HG02759 (cell line): ENCODE data around the gene TIFAB.
A peak's percentile ranks its signal among the peaks of the same experiment; 100 is the strongest.

Source experiments
- ATAC-seq: cut with Tn5 transposase; IDR thresholded peaks from one replicate; pipeline ENCODE4 v1.9.1; 2021; ENCODE audit warnings: mild to moderate bottlenecking, moderate library complexity; ENCODE audit not compliant: unreplicated experiment

Gene TIFAB

DNA sequence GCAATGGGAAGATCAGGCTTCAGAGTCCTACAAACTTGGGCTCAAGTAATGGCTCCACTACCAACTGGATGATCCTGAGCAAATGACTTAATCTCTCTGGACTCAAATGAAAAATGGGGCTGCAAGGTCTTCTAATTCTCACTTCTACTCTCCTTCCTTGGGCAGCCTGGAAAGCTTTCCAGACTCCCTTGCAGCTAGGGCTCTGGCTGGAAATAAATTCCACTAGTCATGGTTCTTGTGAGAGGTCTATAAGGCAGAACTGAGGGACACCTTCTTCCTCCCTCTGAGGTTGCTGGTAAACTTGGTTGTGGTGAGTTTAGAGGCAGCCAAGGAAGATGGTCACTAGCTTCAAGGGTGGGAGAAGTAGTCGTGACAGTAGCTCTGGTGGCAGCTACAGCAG lies 23.6 kb downstream of the TIFAB start:
- no peak for ATAC-seq

DNA sequence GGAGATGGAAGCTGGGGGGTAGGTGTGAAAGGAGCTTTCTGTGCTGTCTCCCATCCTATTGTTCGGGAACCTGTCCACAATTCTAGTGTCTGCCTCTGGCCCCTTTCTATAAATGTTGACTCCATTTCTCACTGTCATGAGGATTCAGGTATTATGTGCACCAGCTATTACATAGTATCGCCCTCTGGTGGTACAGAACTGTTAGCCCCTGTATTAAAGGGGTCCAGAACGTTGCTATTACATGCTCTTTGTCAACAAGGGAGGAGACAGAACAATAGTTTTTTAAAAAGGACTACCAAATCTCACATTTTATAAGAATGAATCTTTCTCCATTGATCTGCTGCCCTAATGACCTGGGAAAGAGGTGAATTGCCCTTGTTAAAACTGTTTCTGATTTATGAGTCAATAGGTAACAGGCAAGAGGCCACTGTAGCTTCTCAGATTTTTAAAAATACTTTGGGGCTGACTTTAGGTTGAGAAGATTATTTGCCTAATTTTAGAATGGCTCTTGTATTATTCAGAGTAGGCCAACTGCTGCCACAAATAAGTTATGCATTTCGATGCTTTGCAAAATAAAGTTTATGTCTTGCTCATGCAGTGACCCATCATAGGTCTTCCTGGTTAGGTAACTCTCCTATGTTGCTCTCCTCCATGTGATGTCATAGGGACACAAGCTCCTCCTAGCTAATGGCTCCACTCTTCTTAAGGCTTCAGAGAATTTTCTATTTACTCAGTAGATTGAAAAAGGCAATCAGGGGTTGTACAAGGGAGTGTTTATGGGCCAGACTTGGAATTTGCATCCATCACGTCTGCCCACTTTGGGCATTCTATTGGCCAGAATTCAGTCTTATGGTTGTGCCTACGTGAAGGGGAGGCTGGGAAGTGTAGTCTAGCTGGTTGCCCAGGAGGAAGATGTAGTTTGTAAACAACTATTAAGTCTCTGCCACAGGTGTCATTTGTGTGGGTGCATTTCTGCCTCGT lies 25.8 kb downstream of the TIFAB start:
- peak; percentile 70 for ATAC-seq

DNA sequence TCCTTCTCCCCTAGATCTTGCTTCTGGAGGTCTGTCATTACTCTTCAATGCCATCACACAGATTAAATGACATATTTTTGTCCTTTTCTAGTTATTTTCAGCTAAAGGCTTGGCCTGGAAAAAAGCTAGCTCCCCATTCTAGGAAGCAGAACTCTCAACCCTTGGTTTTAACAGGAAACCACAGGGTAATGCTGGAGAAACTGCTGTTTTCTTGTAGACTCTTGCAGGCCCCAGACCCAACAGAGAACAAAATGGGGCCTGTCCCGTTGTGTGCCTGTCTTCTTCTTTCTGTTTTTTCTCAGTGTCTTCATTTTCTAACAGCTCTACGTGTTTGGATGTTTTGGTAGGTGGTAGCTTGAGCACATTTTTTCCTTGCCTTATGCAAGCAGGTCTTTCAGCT lies 26.5 kb downstream of the TIFAB start:
- ATAC-seq, result no peak

- no peak for ATAC-seq
Measured at GRCh38 chr5:135423846-135424168, 28.3 kb downstream of the TIFAB start.

DNA sequence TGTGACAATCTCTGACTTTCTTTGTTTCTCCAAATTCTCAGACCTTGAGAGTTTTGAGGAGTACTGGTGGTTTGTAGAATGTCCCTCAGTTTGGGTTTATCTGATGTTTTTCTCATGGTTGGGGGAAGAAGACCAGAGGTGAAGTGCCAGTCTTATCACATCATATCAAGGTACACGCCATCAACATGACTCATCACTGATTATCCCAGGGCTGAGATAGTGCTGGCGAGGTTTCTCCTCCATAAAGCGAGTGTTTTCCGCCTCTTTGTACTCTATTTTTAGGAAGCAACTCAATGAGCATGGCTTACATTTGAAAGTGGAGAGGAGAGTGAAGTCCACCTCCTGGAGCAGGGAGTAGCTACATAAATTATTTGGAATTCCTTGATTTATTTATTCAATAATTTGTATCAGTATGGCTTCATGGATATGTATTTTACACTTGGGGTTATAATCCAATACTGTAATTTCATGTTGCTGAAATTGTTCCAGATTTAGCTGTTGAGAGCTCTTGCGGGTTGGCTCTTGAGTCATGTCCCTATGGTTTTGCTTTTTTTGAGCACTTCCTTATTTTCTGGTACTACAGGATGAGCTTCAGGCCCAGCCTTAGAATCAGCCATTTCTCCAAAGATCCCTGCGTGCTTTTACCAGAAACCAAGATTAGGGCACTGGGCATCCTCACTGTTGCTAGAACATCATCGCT lies 28.9 kb downstream of the TIFAB start:
- ATAC-seq, result no peak

DNA sequence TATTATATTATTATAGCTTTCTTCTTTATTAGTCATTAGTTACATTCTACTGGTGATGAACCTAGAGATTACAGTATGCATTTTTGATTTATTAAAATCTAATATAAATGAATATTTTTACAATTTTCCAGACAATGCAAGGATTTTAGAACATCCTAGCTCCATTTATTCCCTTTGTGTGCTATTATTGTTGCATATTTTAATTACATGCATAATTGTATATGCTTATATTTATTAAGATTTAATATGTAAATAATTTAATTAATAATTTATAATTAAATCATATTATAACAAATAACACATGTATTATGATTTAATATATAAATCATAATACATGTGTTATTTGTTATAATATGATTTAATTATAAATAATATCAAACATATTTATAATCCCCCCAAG lies 29.7 kb downstream of the TIFAB start:
- ATAC-seq, result no peak

DNA sequence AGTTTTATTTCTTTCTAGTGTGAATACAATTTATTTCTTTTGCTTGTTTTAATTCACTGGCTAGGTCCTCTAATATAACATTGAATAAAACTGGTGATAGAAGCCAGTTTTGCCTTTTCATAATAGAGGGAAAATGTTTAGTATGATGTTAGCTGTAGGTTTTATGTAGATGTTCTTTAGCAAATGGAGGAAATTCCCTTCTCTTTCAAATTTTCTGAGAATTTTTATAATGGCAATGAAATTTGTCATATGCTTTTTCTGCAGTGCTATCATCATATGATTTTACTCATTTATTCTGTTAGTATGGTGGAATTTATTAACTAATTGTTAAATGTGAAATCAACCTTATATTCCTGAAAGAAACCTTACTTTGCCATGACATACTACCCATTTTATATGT lies 35.1 kb downstream of the TIFAB start:
- no peak for ATAC-seq

GRCh38 chr5:135405082-135405481 lies 47.1 kb downstream of the TIFAB start:
- no peak for ATAC-seq

DNA sequence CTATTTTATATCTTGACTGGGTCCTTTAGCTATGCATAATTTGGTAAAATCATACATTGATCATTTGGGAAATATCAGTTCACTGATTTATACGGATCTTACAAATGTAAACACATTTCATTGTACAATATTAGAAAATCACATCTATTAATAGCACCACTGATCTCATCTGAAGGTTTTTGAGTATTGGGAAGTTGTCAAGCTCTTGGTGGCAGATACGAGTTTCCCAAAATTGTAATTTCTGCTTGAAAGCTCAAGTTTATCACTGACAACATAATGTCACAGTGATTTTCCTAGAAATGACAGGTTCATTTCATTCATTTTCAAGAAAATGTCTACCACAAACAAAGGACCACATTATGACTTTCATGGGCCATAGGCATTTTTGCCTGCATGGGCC lies 50.1 kb downstream of the TIFAB start:
- ATAC-seq, result no peak

GRCh38 chr5:135400866-135401265 lies 51.3 kb downstream of the TIFAB start:
- no peak for ATAC-seq

GRCh38 chr5:135399794-135400542 lies 52.2 kb downstream of the TIFAB start:
- ATAC-seq, result no peak

DNA sequence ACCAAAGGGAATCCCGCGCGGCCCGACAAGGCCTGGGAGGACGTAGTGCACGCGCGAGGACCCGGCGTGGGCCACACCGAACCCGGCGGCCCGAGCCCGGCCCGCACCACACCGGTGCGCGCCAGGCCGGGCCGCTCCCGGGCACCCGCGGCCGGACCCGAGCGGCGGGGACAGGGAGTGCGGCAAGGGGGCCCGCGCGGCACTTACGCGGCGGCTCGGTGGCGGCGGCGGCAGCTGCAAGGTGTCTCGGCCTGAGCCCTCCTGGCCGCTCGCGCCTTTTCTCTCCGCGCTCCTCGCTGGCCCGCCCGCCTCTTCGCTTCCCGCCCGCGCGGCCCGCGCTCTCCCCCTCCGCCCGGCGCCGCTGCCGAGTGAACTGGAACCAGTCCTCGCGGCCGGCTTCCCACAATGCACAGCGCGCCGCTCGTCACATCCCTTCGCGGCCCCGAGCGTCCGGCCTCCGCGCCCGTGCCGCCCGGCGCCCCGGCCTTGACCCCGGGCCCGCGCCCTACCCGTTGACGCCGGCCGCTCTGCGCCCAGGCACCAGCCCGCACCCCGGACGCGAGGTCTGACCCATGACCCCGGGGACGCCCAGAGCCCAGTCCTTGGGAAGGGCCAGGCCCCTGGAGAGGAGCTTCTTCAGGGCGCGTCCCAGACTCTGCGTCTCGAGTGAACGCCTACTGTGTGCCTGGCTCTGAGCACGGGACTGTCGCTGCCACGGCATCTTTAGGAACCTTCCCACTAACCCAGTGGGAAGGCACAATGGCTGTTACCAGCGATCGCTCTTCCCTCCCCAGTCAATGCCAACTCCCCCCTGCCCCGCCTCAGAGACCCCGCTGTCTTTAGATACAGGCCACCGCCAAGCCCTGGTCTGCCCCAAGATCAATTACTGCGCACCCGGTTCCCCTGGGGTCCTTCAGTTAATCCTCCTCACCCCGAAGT lies 53.0 kb downstream of the TIFAB start, which contains the start of gene MACROH2A1:
MACROH2A1 (minus strand) TSS at position 377 of the 939 bp plus-strand sequence. CDS start 10,138 bp downstream, outside the sequence.
- ATAC-seq, result peak; percentile 87

GRCh38 chr5:135398160-135398854 lies 53.8 kb downstream of the TIFAB start:
- peak; percentile 42 for ATAC-seq
